B cell (primary cell): ENCODE measurements around the gene TRIM46. TPM values are rescaled to one million over a fixed set of nuclear protein-coding genes. Genes with fewer than 3 reads are reported as not detected.

Experiments
- ATAC-seq: fragments of 200-7000 bp; cut with Tn5 transposase; one replicate; pipeline ENCODE4 v1.10.0; 2021; ENCODE audit warnings: low read depth, mild to moderate bottlenecking, moderate number of reproducible peaks, moderate library complexity
- CTCF ChIA-PET: fragments of 350-600 bp; sonication (Branson Sonifier 250); formaldehyde crosslinking; loops from one replicate; lab custom pipeline; 2021; ENCODE audit warnings: antibody characterized with exemption, inconsistent platforms; lab: Charles Lee
- POLR2A ChIA-PET: fragments of 350-600 bp; sonication (Branson Sonifier 250); formaldehyde crosslinking; loops from one replicate; lab custom pipeline; 2021; ENCODE audit warnings: antibody characterized with exemption; lab: Charles Lee
- DNase-seq: peaks from one replicate; pipeline ENCODE4 v3.0.0; 2013
- H2AFZ ChIP-seq: 2 replicates; pipeline ENCODE4 v1.6.1; 2012; ENCODE audit warnings: mild to moderate bottlenecking, low read depth, low read length; ENCODE audit not compliant: insufficient read depth, poor library complexity, severe bottlenecking
- H3K27ac ChIP-seq, 2 donors: 1 replicate in 1 of 2; 2 replicates in 1 of 2; pipeline ENCODE4 v1.5.1; 2012 to 2013; ENCODE audit warnings: low read length in 2 of 2, mild to moderate bottlenecking in 2 of 2, moderate library complexity in 1 of 2
- H3K27me3 ChIP-seq, 4 experiments: fragments of 200-600 bp in 1 of 4; sonication (generic) in 1 of 4; replicated peaks in 1 of 4; 1 replicate in 2 of 4; 2 replicates in 2 of 4; pipeline versions ENCODE4 v1.6.1 to v1.7.0; 2013 to 2016; ENCODE audit warnings: low read length in 3 of 4, mild to moderate bottlenecking in 2 of 4, mixed read lengths in 1 of 4, moderate library complexity in 1 of 4; ENCODE audit not compliant: insufficient read depth in 4 of 4, control insufficient read depth in 3 of 4; ENCODE audit errors: control extremely low read depth in 1 of 4
- H3K36me3 ChIP-seq, 2 experiments: replicated peaks in 1 of 2; 1 replicate in 1 of 2; 2 replicates in 1 of 2; pipeline versions ENCODE4 v1.6.1 to v1.7.1; 2013; ENCODE audit warnings: low read length in 1 of 2; ENCODE audit not compliant: insufficient read depth in 2 of 2, control insufficient read depth in 1 of 2; ENCODE audit errors: control extremely low read depth in 1 of 2, extremely low read depth in 1 of 2
- H3K4me1 ChIP-seq, 2 donors: fragments of 200-600 bp in 1 of 2; sonication (generic) in 1 of 2; 1 replicate in 1 of 2; 2 replicates in 1 of 2; pipeline versions ENCODE4 v1.5.1 to v1.6.1; 2013 to 2017; ENCODE audit warnings: low read length in 2 of 2; ENCODE audit not compliant: control insufficient read depth in 2 of 2, insufficient read depth in 2 of 2
- H3K4me2 ChIP-seq: replicated peaks from 2 replicates; pipeline ENCODE3; 2012; ENCODE audit warnings: mild to moderate bottlenecking, low read depth, low read length; ENCODE audit not compliant: poor library complexity, severe bottlenecking
- H3K4me3 ChIP-seq, 5 experiments: fragments of 200-600 bp in 1 of 5; sonication (generic) in 1 of 5; 1 replicate in 3 of 5; 2 replicates in 2 of 5; pipeline versions ENCODE4 v1.5.1 to v1.7.0; 2011 to 2016; ENCODE audit warnings: low read length in 4 of 5, mild to moderate bottlenecking in 4 of 5, low read depth in 2 of 5, control low read depth in 1 of 5, moderate library complexity in 1 of 5; ENCODE audit not compliant: insufficient read depth in 1 of 5; ENCODE audit errors: control extremely low read depth in 1 of 5, extremely low read depth in 1 of 5
- H3K79me2 ChIP-seq: fragments of 200-600 bp; sonication (generic); one replicate; pipeline ENCODE4 v1.6.0; 2016; ENCODE audit warnings: low read length; ENCODE audit not compliant: control insufficient read depth, insufficient read depth
- H3K9ac ChIP-seq: fragments of 200-600 bp; sonication (generic); 2 replicates; pipeline ENCODE4 v1.6.1; 2017; ENCODE audit warnings: mild to moderate bottlenecking, low read length, moderate library complexity
- H3K9me3 ChIP-seq, 3 donors: one replicate each; pipeline versions ENCODE4 v1.6.1 to v1.7.1; 2013; ENCODE audit warnings: low read length in 2 of 3; ENCODE audit not compliant: control insufficient read depth in 2 of 3, insufficient read depth in 1 of 3; ENCODE audit errors: control extremely low read depth in 1 of 3
- H4K20me1 ChIP-seq: 2 replicates; pipeline ENCODE4 v1.6.0; 2012; ENCODE audit warnings: mild to moderate bottlenecking, low read length; ENCODE audit not compliant: insufficient read depth, control insufficient read depth, poor library complexity, severe bottlenecking
- H3K27ac Mint-ChIP-seq: one replicate; pipeline ENCODE4 v1.8.0; 2021; ENCODE audit warnings: mixed read lengths
- H3K27me3 Mint-ChIP-seq: one replicate; pipeline ENCODE4 v1.8.0; 2021; ENCODE audit warnings: mixed read lengths
- H3K4me1 Mint-ChIP-seq: one replicate; pipeline ENCODE4 v1.8.0; 2021; ENCODE audit warnings: mixed read lengths
- H3K4me3 Mint-ChIP-seq: one replicate; pipeline ENCODE4 v1.8.0; 2021; ENCODE audit warnings: mixed read lengths
- H3K9me3 Mint-ChIP-seq: one replicate; pipeline ENCODE4 v1.8.0; 2022; ENCODE audit warnings: mixed read lengths; ENCODE audit not compliant: insufficient read depth
- EZH2 ChIP-seq: IDR thresholded peaks from 2 replicates; pipeline ENCODE4 v1.6.1; 2012; ENCODE audit warnings: borderline replicate concordance, low read depth, mild to moderate bottlenecking, moderate library complexity, low read length; ENCODE audit not compliant: insufficient read depth, poor library complexity, severe bottlenecking
- WGBS: methylation state at CpG from one replicate; pipeline ENCODE4 v1.1.5; 2013; ENCODE audit warnings: missing lambda C conversion rate; ENCODE audit not compliant: insufficient coverage; 5-methylcytosine and 5-hydroxymethylcytosine counted together
- intact Hi-C: fragments of 100-400 bp; cut with micrococcal nuclease; formaldehyde crosslinking; loops from one replicate; pipeline ENCODE4 v1.10.0; 2022
- polyA minus RNA-seq: library from RNA; depleted of rRNA, polyadenylated mRNA; stranded (reverse); fragments of >200 nt; gene quantifications from 2 replicates; pipeline ENCODE4 v1.2.3, GENCODE V29; 2012
- polyA plus RNA-seq: library from polyadenylated mRNA; depleted of rRNA; stranded (reverse); fragments of >200 nt; gene quantifications from 2 replicates; pipeline ENCODE4 v1.2.3, GENCODE V29; 2012
- total RNA-seq, 2 donors: library from RNA; stranded (reverse); fragments of 120-200 nt in 1 of 2; gene quantifications; 1 replicate in 1 of 2; 2 replicates in 1 of 2; pipeline versions ENCODE4 v1.2.3 to v1.2.4, GENCODE V29; 2013 to 2022
- TF ChIP-seq, protein P1 (sequence below): fragments of 200-600 bp; IDR thresholded peaks from one replicate; pipeline ENCODE4 v1.8.0; 2022; ENCODE audit warnings: antibody characterized with exemption, mild to moderate bottlenecking

The TRIM46 gene, protein sequence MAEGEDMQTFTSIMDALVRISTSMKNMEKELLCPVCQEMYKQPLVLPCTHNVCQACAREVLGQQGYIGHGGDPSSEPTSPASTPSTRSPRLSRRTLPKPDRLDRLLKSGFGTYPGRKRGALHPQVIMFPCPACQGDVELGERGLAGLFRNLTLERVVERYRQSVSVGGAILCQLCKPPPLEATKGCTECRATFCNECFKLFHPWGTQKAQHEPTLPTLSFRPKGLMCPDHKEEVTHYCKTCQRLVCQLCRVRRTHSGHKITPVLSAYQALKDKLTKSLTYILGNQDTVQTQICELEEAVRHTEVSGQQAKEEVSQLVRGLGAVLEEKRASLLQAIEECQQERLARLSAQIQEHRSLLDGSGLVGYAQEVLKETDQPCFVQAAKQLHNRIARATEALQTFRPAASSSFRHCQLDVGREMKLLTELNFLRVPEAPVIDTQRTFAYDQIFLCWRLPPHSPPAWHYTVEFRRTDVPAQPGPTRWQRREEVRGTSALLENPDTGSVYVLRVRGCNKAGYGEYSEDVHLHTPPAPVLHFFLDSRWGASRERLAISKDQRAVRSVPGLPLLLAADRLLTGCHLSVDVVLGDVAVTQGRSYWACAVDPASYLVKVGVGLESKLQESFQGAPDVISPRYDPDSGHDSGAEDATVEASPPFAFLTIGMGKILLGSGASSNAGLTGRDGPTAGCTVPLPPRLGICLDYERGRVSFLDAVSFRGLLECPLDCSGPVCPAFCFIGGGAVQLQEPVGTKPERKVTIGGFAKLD
- total RNA-seq (1.3 and 2.6 TPM in 2 replicates), polyA plus RNA-seq (3.4 TPM in 2 replicates), polyA minus RNA-seq (1.3 and 4.7 TPM in 2 replicates)
- 0.49 TPM for total RNA-seq (2013)

DNA sequence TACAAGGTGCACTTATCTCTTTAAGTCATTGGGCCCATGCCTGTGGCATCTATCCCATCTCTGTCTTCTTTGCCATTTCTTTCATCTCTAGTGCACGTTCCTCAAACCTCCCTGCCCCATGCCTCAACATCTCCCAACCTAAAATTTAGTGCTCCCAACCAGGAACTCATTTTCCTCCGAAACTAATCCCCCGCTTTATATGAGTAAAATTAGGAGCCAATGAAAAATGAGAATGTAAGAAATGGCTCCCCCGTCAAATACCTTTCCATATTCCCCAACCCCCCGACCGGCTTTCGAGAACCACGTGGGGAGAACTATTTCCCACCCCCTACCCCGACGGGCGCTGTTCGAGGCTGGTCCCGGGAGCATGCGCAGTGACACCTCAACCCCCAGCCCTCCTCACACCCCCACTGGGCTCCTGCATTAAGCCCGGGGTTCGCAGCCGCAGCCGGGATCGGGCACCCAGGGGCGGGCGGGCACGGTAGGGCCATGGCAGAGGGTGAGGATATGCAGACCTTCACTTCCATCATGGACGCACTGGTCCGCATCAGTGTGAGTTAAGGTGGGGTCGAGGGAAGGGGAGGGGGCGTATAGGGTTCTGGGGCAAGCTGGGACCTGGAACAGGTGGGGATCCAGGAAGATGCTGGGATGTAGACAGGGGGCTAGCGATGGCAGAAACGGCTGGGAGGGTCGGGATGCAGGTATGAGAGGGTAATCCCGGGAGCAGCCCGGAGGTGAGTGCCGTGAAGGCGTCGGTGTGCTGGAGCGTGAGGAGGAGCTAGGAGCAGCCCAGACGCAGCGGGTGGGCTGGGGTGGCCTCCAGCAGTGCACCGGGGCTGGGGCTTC lies at the start of gene TRIM46:
Gene TRIM46, plus strand, starts transcription at position 372 of the 846 bp plus-strand sequence. Its CDS starts 118 bp downstream, at position 490.
- Mint-ChIP-seq H3K9me3 (no peaks in the 10 kb centered on the region), H3K27me3 (no peaks in the 10 kb centered on the region), H3K4me1 (peaks cover 39% of the 10 kb centered on the region), H3K27ac (peak within 1 kb of the TSS; percentile 98), H3K4me3 (peak within 1 kb of the TSS; percentile 97)
- no peak for TF ChIP-seq EZH2
- TF ChIP-seq, protein P1, sequence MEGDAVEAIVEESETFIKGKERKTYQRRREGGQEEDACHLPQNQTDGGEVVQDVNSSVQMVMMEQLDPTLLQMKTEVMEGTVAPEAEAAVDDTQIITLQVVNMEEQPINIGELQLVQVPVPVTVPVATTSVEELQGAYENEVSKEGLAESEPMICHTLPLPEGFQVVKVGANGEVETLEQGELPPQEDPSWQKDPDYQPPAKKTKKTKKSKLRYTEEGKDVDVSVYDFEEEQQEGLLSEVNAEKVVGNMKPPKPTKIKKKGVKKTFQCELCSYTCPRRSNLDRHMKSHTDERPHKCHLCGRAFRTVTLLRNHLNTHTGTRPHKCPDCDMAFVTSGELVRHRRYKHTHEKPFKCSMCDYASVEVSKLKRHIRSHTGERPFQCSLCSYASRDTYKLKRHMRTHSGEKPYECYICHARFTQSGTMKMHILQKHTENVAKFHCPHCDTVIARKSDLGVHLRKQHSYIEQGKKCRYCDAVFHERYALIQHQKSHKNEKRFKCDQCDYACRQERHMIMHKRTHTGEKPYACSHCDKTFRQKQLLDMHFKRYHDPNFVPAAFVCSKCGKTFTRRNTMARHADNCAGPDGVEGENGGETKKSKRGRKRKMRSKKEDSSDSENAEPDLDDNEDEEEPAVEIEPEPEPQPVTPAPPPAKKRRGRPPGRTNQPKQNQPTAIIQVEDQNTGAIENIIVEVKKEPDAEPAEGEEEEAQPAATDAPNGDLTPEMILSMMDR, result peak; percentile 53
- under 1% methylated on average over 31 of the region's 38 CpGs for WGBS
- Histone ChIP-seq H3K27ac (peak within 1 kb of the TSS; percentile 89 to 92), H3K9ac (peak within 1 kb of the TSS; percentile 91), H3K9me3 (no peaks in the 10 kb centered on the region), H3K79me2 (peaks cover 39% of the 10 kb centered on the region), H3K27me3 (no peaks in the 10 kb centered on the region), H3K4me2 (peak within 1 kb of the TSS; percentile 78), H4K20me1 (no peaks in the 10 kb centered on the region), H3K4me1 (peaks cover 24 to 33% of the 10 kb centered on the region in 2 donors), H3K36me3 (peaks cover 0 to 20% of the 10 kb centered on the region in 2 experiments), H3K4me3 (peak within 1 kb of the TSS; percentile 2 to 95 (median 73)), H2AFZ (peak within 1 kb of the TSS; percentile 97)
- intact Hi-C loops, result loop anchor here (2.0 to 5.0 kb wide), 4 partner anchors 69 to 615 kb away; partner anchors contain the start of genes CKS1B, SHC1 and UBE2Q1
- no peak for DNase-seq
- peak; percentile 19 for ATAC-seq
- POLR2A ChIA-PET, result interaction anchor here (0.7 to 2.4 kb wide), 11 partner anchors 11 to 901 kb away, joined by 3 to 15 read pairs (median 8); partner anchors contain the start of genes DPM3, EFNA1 and HAX1
- CTCF ChIA-PET, result interaction anchor here (0.7 to 12.7 kb wide), 42 partner anchors 10 to 357 kb away, joined by 3 to 307 read pairs (median 4); partner anchors contain the start of genes EFNA3, EFNA4, FLAD1 and MTX1
